Spleen (tissue), 7 donors: ENCODE measurements around the gene CTNNA2.

ENCODE experiments used
- CTCF ChIP-seq, 11 experiments: fragments of 200-600 bp in 7 of 11; fragments of 450-650 bp in 4 of 11; sonication (generic) in 4 of 11; IDR thresholded peaks in 8 of 11; conservative IDR thresholded peaks in 3 of 11; 1 replicate in 7 of 11; 2 replicates in 4 of 11; pipeline versions ENCODE4 v1.4.0 to v1.8.0; 2016 to 2021; ENCODE audit warnings: antibody characterized with exemption in 11 of 11, inconsistent platforms in 4 of 11, mild to moderate bottlenecking in 1 of 11
- POLR2A ChIP-seq, 3 donors: fragments of 450-650 bp; IDR thresholded peaks; one replicate each; pipeline ENCODE4 v1.5.1; 2017; ENCODE audit warnings: antibody characterized with exemption in 3 of 3, mild to moderate bottlenecking in 1 of 3
- POLR2AphosphoS5 ChIP-seq, 3 donors: sonication (generic); formaldehyde crosslinking; IDR thresholded peaks; one replicate each; pipeline ENCODE4 v1.5.1; 2017; ENCODE audit warnings: antibody characterized with exemption in 3 of 3
- donor health status: DM: no; HTN: no; CAD: no; lungs with moderate emphysema.
- donor health status: DM: no; HTN: no; CAD: no.
- donor health status: DM: no; HTN: no; CAD: no.

GRCh38 chr2:80238692-80239469, 726.0 kb downstream of the CTNNA2 start:
- TF ChIP-seq CTCF (IDR thresholded peaks at IDR 0.05 in 8 of 11, conservative IDR thresholded peaks at IDR 0.05 in 3 of 11) (peak in 9 of 11 experiments; percentile 21 to 67 (median 57)), POLR2A (IDR thresholded peaks at IDR 0.05) (no peak), POLR2AphosphoS5 (IDR thresholded peaks at IDR 0.05) (no peak)
